ENCODE data around the gene MRGPRF. TPM values are rescaled to one million over a fixed set of nuclear protein-coding genes. Genes with fewer than 3 reads are reported as not detected.
A peak's percentile ranks its signal among the peaks of the same experiment; 100 is the strongest.

The MRGPRF gene
- total and polyA plus RNA-seq, 2 donors from 2014 or later = 9.3 to 19.0 TPM

DNA sequence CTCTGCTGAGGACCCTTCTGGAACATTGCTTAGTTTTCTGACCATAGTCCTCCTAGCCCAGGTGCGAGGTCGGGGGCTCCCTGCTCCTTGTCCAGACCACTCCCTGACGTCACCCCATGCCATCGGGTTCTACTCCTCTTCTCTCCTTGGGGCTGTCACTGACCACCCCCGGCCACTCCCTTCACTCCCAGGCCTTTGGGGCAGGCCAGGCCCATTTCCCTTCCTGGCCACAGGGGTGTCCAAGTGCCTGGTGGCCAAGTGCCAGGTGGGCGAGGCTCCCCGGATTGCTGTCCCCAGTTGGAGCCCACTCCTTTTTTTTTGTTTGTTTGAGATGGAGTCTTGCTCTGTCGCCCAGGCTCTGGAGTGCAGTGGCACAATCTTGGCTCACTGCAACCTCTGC is 51.8 kb downstream of the MRGPRF start:
- Histone ChIP-seq H3K36me3 (ENCODE audit: control insufficient read depth in 2 of 3, insufficient read depth in 3 of 3, low read length in 3 of 3) (no peaks in the 10 kb centered on the region), H3K4me1 (ENCODE audit: control insufficient read depth in 2 of 3, insufficient read depth in 2 of 3, low read depth in 1 of 3, low read length in 3 of 3) (no peaks in the 10 kb centered on the region), H3K9ac (ENCODE audit: low read length in 3 of 3) (no peak overlapping the region), H3K9me3 (ENCODE audit: control insufficient read depth in 2 of 3, insufficient read depth in 1 of 3, low read length in 3 of 3) (no peaks in the 10 kb centered on the region), H3K4me3 (ENCODE audit: low read length in 3 of 3) (no peak overlapping the region), H3K27ac (ENCODE audit: low read depth in 2 of 2, low read length in 2 of 2) (no peak overlapping the region), H3K27me3 (ENCODE audit: control insufficient read depth, insufficient read depth, low read length) (no peaks in the 10 kb centered on the region)
- TF ChIP-seq, protein P1, sequence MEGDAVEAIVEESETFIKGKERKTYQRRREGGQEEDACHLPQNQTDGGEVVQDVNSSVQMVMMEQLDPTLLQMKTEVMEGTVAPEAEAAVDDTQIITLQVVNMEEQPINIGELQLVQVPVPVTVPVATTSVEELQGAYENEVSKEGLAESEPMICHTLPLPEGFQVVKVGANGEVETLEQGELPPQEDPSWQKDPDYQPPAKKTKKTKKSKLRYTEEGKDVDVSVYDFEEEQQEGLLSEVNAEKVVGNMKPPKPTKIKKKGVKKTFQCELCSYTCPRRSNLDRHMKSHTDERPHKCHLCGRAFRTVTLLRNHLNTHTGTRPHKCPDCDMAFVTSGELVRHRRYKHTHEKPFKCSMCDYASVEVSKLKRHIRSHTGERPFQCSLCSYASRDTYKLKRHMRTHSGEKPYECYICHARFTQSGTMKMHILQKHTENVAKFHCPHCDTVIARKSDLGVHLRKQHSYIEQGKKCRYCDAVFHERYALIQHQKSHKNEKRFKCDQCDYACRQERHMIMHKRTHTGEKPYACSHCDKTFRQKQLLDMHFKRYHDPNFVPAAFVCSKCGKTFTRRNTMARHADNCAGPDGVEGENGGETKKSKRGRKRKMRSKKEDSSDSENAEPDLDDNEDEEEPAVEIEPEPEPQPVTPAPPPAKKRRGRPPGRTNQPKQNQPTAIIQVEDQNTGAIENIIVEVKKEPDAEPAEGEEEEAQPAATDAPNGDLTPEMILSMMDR (IDR thresholded peaks at IDR 0.05; ENCODE audit: borderline replicate concordance, extremely low read depth, insufficient read depth) = no peak
- intact Hi-C loops (cut with DNase I) = no loop called here
- FAIRE-seq (no peak), DNase-seq (peak in 2 of 5 donors; percentile 7 to 57)

DNA sequence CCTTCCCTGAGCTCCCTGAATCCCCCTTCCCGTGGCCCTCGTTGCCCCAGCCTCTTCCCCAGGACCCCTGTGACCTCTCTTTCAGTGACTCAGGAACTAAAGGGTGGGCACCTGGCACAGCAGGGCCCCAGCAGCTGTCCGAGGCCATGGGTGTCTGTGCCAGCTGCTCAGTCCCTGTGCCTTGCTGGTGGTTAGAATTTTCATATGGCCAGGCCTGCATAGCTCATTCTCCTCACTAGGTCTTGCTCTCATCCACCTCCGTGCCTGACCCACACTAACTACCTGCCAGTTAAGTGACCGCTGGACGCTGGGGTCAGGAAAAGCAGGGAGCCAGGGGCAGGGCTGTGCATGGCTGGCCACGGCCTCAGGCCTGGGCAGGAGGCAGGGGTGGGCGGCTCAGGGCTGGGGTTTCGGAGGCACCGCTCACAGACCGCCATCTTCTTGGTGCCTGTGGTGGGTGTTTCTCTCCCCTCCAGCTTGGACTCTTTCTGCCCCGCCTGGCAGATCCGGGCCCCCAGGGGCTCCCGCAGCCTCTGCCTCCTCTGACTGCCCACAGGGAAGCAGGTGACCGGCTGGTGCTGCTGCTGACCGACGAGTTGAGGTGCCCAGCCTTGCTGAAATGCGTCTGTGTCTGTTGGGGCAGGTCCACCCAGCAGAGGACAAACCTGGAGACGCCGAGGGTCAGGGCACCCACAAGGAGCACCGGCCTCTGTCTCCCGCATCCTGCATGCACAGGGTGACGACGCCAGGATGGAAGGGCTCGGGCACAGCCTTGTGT is 52.6 kb downstream of the MRGPRF start:
- no peaks in the 10 kb centered on the region for H3K27me3 ChIP-seq (ENCODE audit: control insufficient read depth, insufficient read depth, low read length)
- no peak for FAIRE-seq
- intact Hi-C loops (cut with DNase I) = no loop called here
- no peaks in the 10 kb centered on the region for H3K36me3 ChIP-seq (ENCODE audit: control insufficient read depth in 2 of 3, insufficient read depth in 3 of 3, low read length in 3 of 3)
- no peak overlapping the region for H3K27ac ChIP-seq (ENCODE audit: low read depth in 2 of 2, low read length in 2 of 2)
- DNase-seq = peak in 1 of 5 donors; percentile 61
- no peaks in the 10 kb centered on the region for H3K9me3 ChIP-seq (ENCODE audit: control insufficient read depth in 2 of 3, insufficient read depth in 1 of 3, low read length in 3 of 3)
- H3K9ac ChIP-seq (ENCODE audit: low read length in 3 of 3) = no peak overlapping the region
- no peaks in the 10 kb centered on the region for H3K4me1 ChIP-seq (ENCODE audit: control insufficient read depth in 2 of 3, insufficient read depth in 2 of 3, low read depth in 1 of 3, low read length in 3 of 3)
- no peak overlapping the region for H3K4me3 ChIP-seq (ENCODE audit: low read length in 3 of 3)
- TF ChIP-seq, protein P1 (IDR thresholded peaks at IDR 0.05; ENCODE audit: borderline replicate concordance, extremely low read depth, insufficient read depth) = no peak

DNA sequence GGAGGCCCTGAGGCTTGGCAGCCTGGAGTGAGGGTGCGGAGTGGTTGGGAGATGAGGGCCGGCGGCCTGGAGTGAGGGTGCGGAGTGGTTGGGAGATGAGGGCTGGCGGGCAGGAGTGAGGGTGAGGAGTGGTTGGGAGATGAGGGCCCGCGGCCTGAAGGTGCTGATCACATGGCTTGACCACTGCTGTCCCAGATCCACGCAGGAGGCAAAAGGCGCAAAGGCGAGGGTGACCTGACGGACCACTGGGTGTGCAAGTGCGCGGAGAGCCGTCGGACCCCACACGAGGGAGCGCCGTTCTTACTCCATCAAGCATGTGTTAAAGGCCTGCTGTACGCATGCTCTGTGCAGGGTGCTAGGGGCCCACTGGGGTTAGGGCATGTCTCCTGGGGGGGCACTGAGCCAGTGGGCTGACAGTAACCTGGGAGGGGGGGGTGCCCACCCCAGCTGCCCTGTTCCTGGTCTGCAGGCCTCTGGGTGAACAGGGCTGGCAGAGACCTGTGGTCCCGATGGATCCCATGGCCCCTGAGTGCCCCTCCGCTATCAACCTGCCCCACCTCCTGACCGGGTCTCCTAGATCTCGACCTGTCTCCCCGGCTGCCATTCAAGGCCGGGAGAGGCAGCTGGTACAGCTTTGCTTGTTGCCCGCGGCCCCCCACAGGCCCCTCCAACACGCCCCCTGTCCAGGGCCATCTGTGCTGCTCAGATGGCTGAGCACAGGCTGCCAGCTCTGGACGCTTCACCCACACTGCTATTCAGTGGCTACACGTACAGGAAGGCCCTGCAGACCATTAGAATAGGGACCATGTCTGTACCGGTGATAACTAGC is 53.4 kb downstream of the MRGPRF start:
- Histone ChIP-seq H3K9me3 (ENCODE audit: control insufficient read depth in 2 of 3, insufficient read depth in 1 of 3, low read length in 3 of 3) (no peaks in the 10 kb centered on the region), H3K27me3 (ENCODE audit: control insufficient read depth, insufficient read depth, low read length) (no peaks in the 10 kb centered on the region), H3K4me3 (ENCODE audit: low read length in 3 of 3) (no peak overlapping the region), H3K9ac (ENCODE audit: low read length in 3 of 3) (no peak overlapping the region), H3K27ac (ENCODE audit: low read depth in 2 of 2, low read length in 2 of 2) (no peak overlapping the region), H3K36me3 (ENCODE audit: control insufficient read depth in 2 of 3, insufficient read depth in 3 of 3, low read length in 3 of 3) (no peaks in the 10 kb centered on the region), H3K4me1 (ENCODE audit: control insufficient read depth in 2 of 3, insufficient read depth in 2 of 3, low read depth in 1 of 3, low read length in 3 of 3) (no peaks in the 10 kb centered on the region)
- TF ChIP-seq, protein P1 (IDR thresholded peaks at IDR 0.05; ENCODE audit: borderline replicate concordance, extremely low read depth, insufficient read depth) = no peak
- no peak for FAIRE-seq
- DNase-seq = peak in 1 of 5 donors; percentile 69
- intact Hi-C loops (cut with DNase I) = no loop called here

All from kidney (tissue), 14 donors.